ENCODE measurements around the gene BRI3. TPM values are rescaled to one million over a fixed set of nuclear protein-coding genes. Genes with fewer than 3 reads are reported as not detected.

The BRI3 gene
- total RNA-seq, 1 experiment from 2014 or later, result 30.2 TPM

Other genes starting within 250 kb of the BRI3 start
- 5.2 and 8.8 TPM in 2 replicates for gene LMTK2, start 174.8 kb upstream of the BRI3 start, total RNA-seq (2014; rRNA removed; shearing (Covaris generic))
- gene BHLHA15, start 70.2 kb upstream of the BRI3 start, total RNA-seq (2014; rRNA removed; shearing (Covaris generic)), result not detected in 2 replicates
- gene TECPR1, start 29.5 kb upstream of the BRI3 start, total RNA-seq (2014; rRNA removed; shearing (Covaris generic)), result 11.0 and 22.1 TPM in 2 replicates
- 15.9 and 16.9 TPM in 2 replicates for gene BAIAP2L1, start 119.4 kb downstream of the BRI3 start, total RNA-seq (2014; rRNA removed; shearing (Covaris generic))

Data from SJSA1 (cell line).